Psoas muscle (tissue), 8 donors: ENCODE data around the gene MRPL28. TPM values are rescaled to one million over a fixed set of nuclear protein-coding genes. Genes with fewer than 3 reads are reported as not detected.

Source experiments
- ATAC-seq, 4 donors: fragments of 200-7000 bp; cut with Tn5 transposase; one replicate each; pipeline ENCODE4 v1.9.1; 2020; ENCODE audit warnings: moderate library complexity in 3 of 4, mild to moderate bottlenecking in 2 of 4
- DNase-seq, 2 donors: peaks; one replicate each; pipeline ENCODE4 v3.0.0-alpha.2; 2020
- H3K27ac ChIP-seq: fragments of 200-600 bp; one replicate; pipeline ENCODE4 v1.8.0; 2022
- H3K27me3 ChIP-seq, 3 donors: fragments of 200-600 bp in 1 of 3; one replicate each; pipeline versions ENCODE4 v1.6.1 to v1.8.0; 2013 to 2022; ENCODE audit warnings: low read length in 2 of 3, mild to moderate bottlenecking in 2 of 3, moderate library complexity in 1 of 3; ENCODE audit not compliant: insufficient read depth in 3 of 3
- H3K36me3 ChIP-seq, 2 donors: fragments of 200-600 bp in 1 of 2; one replicate each; pipeline versions ENCODE4 v1.6.1 to v1.8.0; 2013 to 2022; ENCODE audit warnings: low read depth in 1 of 2, mild to moderate bottlenecking in 1 of 2, moderate library complexity in 1 of 2; ENCODE audit not compliant: insufficient read depth in 1 of 2
- H3K4me1 ChIP-seq: fragments of 200-600 bp; one replicate; pipeline ENCODE4 v1.8.0; 2022
- H3K4me3 ChIP-seq: fragments of 200-600 bp; one replicate; pipeline ENCODE4 v1.8.0; 2022; ENCODE audit warnings: mild to moderate bottlenecking
- H3K9me3 ChIP-seq: fragments of 200-600 bp; one replicate; pipeline ENCODE4 v1.8.0; 2022
- WGBS, 3 donors: extraction: QIAGEN DNeasy Blood & Tissue Kit; methylation state at CpG; one replicate each; pipeline versions ENCODE4 v1.1.6 to v1.1.7; 2013; 5-methylcytosine and 5-hydroxymethylcytosine counted together
- intact Hi-C, 2 donors: fragments of 100-400 bp; cut with DNase I; formaldehyde crosslinking; loops; one replicate each; pipeline versions ENCODE4 v1.11.0 to v1.14.2; 2022
- polyA plus RNA-seq, 3 donors: library from polyadenylated mRNA; stranded (reverse); fragments of 200-250 nt; gene quantifications; one replicate each; pipeline ENCODE4 v1.2.3, GENCODE V29; 2013
- total RNA-seq, 4 donors: library from RNA; stranded (reverse); fragmentation: NEBNext Ultra II Directional in 2 of 4; extraction: Animal tissue kit (Norgen Biotek cat#: 25700) in 2 of 4; gene quantifications; one replicate each; pipeline versions ENCODE4 v1.2.1 to v1.2.4, GENCODE V29; 2021 to 2023
- TF ChIP-seq, protein P1 (sequence below): fragments of 200-600 bp; IDR thresholded peaks from one replicate; pipeline ENCODE4 v1.8.0; 2022; ENCODE audit warnings: antibody characterized with exemption
- donor health status: healthy with polysubstance abuse.
- donor health status: DM: no; HTN: no; CAD: no; lungs with moderate emphysema.
- donor health status: Bipolar disorder and iron deficiency.
- donor health status: healthy.
- donor health status: DM: yes; HTN: yes; CAD: no.
- donor health status: DM: no; HTN: no; CAD: no.
- donor health status: DM: no; HTN: no; CAD: no.
- donor health status: DM: yes; HTN: yes; CAD: no.

The MRPL28 gene
- total and polyA plus RNA-seq, 7 donors, result 55.4 to 126 (median 67.1) TPM

- Histone ChIP-seq H3K27me3 (peaks cover 0 to 15% (median 2%) of the 10 kb centered on the region in 3 donors), H3K9me3 (no peaks in the 10 kb centered on the region), H3K27ac (no peak overlapping the region), H3K36me3 (peaks cover 0 to 3% of the 10 kb centered on the region in 2 donors), H3K4me1 (no peaks in the 10 kb centered on the region), H3K4me3 (no peak overlapping the region)
- DNase-seq (peak in 1 of 2 donors; percentile 9), ATAC-seq (no peak)
- TF ChIP-seq, protein P1, sequence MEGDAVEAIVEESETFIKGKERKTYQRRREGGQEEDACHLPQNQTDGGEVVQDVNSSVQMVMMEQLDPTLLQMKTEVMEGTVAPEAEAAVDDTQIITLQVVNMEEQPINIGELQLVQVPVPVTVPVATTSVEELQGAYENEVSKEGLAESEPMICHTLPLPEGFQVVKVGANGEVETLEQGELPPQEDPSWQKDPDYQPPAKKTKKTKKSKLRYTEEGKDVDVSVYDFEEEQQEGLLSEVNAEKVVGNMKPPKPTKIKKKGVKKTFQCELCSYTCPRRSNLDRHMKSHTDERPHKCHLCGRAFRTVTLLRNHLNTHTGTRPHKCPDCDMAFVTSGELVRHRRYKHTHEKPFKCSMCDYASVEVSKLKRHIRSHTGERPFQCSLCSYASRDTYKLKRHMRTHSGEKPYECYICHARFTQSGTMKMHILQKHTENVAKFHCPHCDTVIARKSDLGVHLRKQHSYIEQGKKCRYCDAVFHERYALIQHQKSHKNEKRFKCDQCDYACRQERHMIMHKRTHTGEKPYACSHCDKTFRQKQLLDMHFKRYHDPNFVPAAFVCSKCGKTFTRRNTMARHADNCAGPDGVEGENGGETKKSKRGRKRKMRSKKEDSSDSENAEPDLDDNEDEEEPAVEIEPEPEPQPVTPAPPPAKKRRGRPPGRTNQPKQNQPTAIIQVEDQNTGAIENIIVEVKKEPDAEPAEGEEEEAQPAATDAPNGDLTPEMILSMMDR, result no peak
- intact Hi-C loops, result loop anchor here in 1 of 2 donors (5.0 kb wide), 1 partner anchor 254 kb away; no protein-coding TSS in a partner anchor
- 75 to 81% (median 80%) methylated on average over 26 to 30 of the region's 30 CpGs for WGBS, 3 donors
Observed at GRCh38 chr16:361341-361871, 8.9 kb downstream of the MRPL28 start.

DNA sequence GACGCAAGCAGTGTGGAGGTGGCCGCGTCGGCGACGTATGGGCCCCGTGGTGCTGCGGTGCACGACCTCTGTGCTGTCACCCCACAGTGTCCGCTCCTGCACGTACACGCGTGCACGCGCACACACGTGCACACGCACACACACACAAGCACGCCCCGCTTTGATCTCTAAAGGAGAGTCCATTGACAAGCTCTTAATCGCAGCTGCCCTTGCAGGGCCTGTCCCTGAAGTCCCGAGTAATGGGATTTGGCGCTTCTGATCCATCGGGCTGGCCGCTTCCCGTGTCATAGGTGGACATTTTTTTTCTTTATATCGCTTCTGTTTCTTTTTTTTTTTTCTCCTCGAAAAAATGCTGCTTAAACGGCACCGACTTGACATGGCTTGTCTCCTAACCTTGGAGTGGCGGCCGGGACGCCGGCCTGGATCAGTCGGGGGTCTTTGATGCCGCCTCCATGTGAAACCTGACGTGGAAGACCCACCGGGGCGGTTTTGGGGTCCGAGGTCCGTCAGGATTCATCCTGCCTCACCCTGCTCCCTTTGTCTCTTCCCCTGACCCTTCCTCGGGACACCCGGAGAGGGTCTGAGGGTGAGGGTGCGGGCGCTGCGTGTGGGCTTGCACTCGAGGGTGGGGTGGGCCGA is 9.5 kb downstream of the MRPL28 start:
- H3K36me3 ChIP-seq, result no peaks in the 10 kb centered on the region
- H3K9me3 ChIP-seq, result no peaks in the 10 kb centered on the region
- H3K27ac ChIP-seq, result no peak overlapping the region
- WGBS, 3 donors, result 91 to 93% (median 92%) methylated on average over 44 to 47 of the region's 47 CpGs
- H3K4me1 ChIP-seq, result no peaks in the 10 kb centered on the region
- H3K4me3 ChIP-seq, result no peak overlapping the region
- ATAC-seq (no peak), DNase-seq (peak in 1 of 2 donors; percentile 7)
- TF ChIP-seq, protein P1, result no peak
- H3K27me3 ChIP-seq, result peaks cover 0 to 15% (median 2%) of the 10 kb centered on the region in 3 donors
- intact Hi-C loops, result loop anchor here in 1 of 2 donors (5.0 kb wide), 1 partner anchor 254 kb away; no protein-coding TSS in a partner anchor

DNA sequence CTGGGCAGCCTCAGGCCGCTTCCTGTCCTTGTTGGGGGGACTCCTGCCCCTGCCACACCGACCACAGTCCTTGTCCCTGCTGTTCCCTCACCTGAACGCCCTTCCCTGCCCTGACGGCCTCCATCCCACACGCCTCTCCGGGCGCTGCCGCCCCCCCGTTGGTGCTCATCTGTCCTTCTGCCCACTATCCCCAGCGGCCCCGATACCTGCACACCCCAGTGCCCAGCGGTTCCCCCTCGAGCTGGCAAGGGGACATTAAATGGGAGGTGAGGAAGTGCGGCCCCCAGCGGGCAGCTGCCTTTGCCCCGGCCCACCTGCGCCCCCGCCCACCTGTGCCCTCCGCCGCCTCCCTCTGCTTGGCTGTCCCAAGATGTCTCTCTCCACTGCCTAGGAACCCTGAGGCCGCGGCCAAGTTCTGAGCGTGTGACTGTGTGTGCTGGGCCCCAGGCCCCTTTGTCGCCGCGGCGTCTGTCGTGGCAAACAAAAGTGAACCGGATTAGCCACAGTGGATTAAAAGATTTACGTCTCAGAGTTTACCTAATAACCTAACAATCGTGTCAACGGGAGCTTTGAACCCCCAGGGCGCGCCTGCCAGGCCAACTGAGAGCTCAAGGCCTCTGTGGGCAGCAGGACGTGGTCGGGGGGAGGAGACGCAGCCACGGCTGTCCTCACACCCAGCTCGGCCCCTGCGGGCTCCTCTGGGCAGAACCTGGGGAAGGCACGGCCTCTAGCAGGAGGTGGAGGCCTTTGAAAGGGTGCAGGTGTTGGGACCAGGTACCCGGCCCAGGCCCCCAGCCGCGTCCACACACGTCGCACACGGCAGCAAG is 10.3 kb downstream of the MRPL28 start:
- Histone ChIP-seq H3K27me3 (peaks cover 0 to 15% (median 2%) of the 10 kb centered on the region in 3 donors), H3K4me3 (no peak overlapping the region), H3K4me1 (no peaks in the 10 kb centered on the region), H3K27ac (no peak overlapping the region), H3K36me3 (no peaks in the 10 kb centered on the region), H3K9me3 (no peaks in the 10 kb centered on the region)
- 80 to 83% (median 82%) methylated on average over 46 to 47 of the region's 47 CpGs for WGBS, 3 donors
- TF ChIP-seq, protein P1, result no peak
- intact Hi-C loops, result loop anchor here (5.0 to 10.0 kb wide), 4 partner anchors 133 to 253 kb away; partner anchors contain the start of gene LUC7L (in 1 of the 2)
- no peak for ATAC-seq
- peak in 1 of 2 donors; percentile 12 for DNase-seq

DNA sequence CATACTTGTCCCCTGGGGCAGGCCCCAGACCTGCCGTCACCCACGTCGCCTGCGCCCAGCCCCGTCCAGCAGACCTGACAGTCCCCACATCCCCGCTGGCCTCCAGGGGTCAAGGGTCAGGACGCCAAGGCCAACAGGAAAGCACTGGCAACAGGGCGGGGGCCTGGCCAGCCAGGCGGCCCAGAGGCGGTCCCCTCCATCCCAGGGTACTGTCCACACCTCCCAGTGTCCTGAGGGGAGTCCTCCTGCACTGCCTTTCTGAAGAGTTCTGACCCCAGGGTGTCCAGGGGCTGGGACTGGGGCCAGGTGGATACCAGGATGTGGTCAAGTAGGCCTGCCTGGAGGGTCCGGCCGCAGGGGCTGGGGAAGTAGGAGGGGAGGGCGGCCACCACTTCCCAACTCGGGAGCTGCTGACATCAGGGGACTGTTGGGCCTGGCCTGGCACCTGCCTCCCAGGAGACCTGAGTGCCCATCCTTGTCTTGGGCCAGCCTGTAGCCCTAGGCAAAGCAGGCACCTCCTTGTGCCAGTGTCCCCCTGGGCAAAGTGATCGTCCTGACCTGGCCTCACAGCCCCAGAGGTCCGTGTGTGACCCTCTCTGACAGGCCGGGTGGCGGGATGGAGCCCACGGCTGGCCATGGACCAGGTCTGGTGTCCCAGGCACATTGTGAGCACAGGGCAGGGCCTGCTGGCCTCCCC is 11.1 kb downstream of the MRPL28 start:
- WGBS, 3 donors, result 74 to 80% (median 79%) methylated on average over 16 to 19 of the region's 19 CpGs
- Histone ChIP-seq H3K27me3 (peaks cover 0 to 8% (median 2%) of the 10 kb centered on the region in 3 donors), H3K4me3 (no peak overlapping the region), H3K4me1 (no peaks in the 10 kb centered on the region), H3K9me3 (no peaks in the 10 kb centered on the region), H3K36me3 (no peaks in the 10 kb centered on the region), H3K27ac (no peak overlapping the region)
- peak in 1 of 2 donors; percentile 7 for DNase-seq
- intact Hi-C loops, result loop anchor here (5.0 to 10.0 kb wide), 3 partner anchors 132 to 242 kb away; partner anchors contain the start of gene LUC7L (in 1 of the 2)
- ATAC-seq, result no peak
- TF ChIP-seq, protein P1, result no peak
